Activated CD8-positive, alpha-beta memory T cell treated with anti-CD3 and anti-CD28 coated beads for 4 hours (primary cell): ENCODE measurements around the gene PLCG1.

ENCODE experiments used
- DNase-seq, 2 donors: peaks; one replicate each; pipeline ENCODE4 v3.0.0-alpha.2; 2020; ENCODE audit warnings: low read depth in 2 of 2

The PLCG1 gene

DNA sequence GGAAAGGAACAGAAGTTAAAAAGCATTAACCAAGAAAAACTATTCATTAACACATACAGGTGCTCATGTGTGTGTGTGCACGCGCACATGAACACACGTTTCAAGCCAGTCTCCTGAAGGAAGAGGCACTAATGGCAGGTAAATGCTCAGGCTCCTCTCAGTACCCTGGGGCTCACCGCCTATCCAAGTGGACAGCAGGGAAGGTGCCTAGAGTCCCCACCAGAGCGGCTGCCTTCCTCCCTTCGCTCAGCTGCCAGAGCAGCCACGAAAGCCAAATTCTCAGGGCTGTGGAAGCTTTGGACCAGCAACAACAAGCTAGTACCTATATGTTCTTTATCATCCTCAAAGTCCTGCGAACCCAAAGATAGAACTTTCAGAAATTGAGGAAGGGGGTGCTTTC is 42.6 kb downstream of the PLCG1 start:
- DNase-seq, result no peak

- no peak for DNase-seq
Observed at GRCh38 chr20:41180599-41181333, 43.4 kb downstream of the PLCG1 start.

DNA sequence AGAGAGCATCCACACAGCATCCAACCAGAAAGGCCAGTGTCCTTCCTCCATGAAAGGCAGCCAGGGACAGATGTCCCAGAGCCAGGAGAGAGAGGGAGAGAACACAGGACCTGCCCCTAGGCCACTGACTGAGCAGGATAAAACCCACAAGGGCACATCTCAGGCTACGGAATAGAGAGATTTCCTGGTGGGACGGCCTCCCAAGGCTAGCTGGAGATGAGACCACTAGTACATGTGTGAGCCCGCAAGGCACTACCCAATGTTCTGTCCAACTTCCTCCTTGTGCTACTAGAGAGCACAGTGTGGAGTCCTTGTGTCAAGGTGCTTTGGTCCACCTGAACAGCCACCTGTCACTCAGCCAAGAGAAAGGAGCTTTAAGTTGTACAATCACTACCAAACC is 44.2 kb downstream of the PLCG1 start:
- DNase-seq, result no peak

- no peak for DNase-seq
Observed at GRCh38 chr20:41182296-41183212, 45.2 kb downstream of the PLCG1 start.

DNA sequence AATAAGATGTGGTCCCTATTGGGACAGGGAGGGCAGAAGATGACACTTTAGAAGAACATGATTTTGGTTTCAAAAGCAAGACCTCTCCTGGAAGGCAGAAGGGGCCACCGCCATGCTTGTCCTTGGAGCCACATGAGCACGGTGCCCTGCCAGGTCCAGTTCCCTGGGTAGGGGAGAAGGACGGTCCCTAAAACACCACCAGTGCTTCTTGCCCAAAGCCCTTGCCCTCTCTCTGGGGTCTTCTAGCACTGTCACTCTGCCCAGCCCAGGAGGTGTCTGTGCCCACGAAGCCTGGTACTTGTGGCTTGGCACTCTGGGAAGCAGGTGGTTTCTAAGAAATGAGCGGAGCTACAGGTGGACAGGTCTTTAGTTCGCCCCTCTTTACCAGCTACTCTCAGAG is 46.0 kb downstream of the PLCG1 start:
- no peak for DNase-seq

- DNase-seq, result no peak
Observed at GRCh38 chr20:41183831-41184230, 46.5 kb downstream of the PLCG1 start.

DNA sequence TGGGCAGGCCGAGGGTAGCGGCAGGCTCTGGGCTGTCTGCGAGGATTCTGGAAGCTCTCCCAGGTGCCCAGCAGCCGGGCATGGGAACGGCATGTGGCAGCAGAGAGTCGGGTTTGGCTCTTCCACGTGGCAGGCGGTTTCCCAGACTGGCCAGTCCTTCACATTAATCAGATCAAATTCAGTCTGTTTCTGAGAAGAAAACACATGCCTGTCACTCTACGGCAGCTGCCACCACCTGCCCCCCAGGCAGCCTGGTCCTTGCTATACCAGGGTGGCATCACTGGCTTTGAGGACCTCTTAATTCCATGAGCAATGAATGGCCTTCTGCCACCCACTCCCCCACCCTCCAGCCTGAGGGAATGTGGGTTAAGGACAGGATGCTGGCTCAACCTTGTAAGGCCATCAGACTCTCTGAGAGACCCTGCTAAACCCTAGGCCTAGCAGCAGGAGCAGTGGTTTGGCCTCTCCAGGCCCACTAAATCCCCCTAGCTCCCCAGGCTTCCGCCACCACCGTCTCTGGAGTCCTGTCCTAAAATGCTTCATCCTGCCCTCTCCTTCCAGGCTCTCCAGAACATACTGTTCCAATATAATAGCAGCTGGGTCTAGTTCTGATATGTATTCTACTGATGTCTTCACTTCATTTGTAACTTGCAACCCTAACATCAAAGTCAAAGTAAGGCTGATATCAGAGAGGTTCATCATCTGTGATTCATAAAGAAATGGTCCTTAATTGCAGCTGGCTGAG is 47.8 kb downstream of the PLCG1 start:
- DNase-seq, result no peak

GRCh38 chr20:41187668-41188067 is 50.3 kb downstream of the PLCG1 start:
- DNase-seq, result no peak

DNA sequence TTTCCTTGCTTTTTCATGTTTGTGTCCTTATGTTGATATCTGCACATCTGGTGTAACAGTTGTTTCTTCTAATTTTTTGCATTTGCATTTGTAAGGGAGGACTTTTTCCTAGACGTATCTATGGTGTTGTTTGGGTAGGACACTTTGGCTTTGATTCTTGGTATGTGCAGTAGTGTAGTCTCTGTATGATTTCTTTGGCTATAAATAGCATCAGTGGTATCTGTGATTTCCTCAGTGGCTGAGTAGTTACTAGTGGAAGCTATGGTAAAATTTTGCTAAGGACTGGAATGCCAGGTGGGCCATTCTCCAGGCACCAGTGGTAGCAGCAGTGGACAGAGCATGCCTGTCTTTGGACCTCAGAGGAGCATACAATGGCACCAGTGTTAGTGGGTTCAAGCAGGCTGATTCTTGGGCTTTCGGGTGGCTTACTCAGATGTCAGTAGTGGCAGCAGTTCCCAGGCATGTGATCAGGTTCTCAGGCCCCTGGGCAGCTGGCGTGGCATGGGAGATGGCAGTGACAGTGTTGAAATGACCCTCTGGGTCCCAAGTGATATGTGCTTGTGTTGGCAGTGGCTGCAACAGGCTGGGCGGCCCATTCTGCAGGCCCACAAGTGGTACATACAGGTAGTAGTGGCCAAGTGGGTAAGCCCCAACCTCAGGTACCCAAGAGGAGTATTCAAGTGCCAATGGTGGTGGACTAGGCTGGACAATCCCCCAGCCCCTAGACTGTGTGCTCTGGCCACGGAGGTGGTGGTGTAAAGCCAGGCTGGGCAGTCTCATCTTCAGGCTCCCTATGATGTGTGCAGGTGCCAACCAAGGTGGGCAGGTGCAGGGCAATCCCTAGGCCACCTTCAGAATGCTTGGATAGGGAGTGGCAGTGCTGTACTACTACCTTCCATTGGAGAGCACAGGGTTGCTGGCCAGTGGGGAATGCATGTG is 54.5 kb downstream of the PLCG1 start:
- DNase-seq, result no peak

GRCh38 chr20:41192575-41192974 is 55.2 kb downstream of the PLCG1 start:
- no peak for DNase-seq

- no peak for DNase-seq
Observed at GRCh38 chr20:41196653-41197225, 59.4 kb downstream of the PLCG1 start.

DNA sequence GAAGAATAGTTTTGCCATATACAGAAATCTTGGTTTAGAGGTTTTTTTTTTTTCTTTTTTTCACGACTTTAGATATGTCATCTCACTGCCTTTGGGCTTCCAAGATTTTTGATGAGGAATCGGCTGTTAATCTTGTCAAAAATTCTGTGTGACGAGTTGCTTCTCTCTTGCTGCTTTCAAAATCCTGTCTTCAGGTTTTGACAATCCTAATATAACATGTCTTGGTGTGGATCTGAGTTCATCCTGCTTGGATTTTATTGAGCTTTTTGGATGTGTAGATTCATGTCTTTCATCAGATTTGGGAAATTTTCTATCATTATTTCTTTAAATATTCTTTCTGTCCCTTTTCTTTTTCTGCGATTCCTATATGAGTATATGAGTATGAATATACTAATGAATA is 61.1 kb downstream of the PLCG1 start:
- DNase-seq, result no peak

GRCh38 chr20:41200446-41201202 is 63.3 kb downstream of the PLCG1 start:
- DNase-seq, result no peak

DNA sequence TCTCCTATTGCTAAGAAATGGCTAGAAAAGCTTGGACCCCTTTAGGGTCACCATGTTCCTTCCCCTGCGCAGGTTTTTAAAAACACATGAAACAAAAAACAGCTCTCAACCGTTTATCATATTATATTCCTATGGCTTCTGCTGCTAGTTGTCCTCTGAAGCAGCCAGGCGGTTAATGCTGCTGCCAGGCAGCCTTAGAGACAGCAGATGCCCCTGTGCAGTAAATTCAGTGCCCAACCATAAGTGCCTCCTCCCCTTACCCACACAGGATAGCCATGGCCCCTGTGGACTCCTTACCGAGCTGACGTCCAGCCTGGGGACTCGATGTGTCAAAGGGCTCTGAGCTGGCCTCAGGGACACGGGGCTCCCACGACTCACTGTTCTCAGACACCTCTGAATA is 64.4 kb downstream of the PLCG1 start:
- no peak for DNase-seq

DNA sequence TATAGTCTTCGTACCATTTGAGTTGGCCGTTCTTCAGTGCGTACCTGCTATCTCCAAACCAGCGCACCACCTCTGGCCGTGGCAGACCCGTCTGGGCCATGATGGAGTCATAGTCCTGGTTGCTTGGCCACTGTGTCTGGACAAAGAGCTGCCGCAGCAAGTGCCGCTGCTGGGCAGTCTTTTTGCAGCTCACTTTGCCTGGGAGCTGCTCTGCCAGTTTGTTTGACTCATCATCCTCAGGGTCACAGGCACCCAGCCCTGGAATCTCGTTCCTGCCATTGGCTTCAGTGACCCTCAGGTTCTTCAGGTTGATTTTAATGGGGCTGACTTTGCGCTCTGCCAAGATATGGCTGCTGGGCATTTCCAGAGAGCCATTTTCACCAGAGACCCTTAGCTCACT is 65.1 kb downstream of the PLCG1 start:
- DNase-seq, result no peak

DNA sequence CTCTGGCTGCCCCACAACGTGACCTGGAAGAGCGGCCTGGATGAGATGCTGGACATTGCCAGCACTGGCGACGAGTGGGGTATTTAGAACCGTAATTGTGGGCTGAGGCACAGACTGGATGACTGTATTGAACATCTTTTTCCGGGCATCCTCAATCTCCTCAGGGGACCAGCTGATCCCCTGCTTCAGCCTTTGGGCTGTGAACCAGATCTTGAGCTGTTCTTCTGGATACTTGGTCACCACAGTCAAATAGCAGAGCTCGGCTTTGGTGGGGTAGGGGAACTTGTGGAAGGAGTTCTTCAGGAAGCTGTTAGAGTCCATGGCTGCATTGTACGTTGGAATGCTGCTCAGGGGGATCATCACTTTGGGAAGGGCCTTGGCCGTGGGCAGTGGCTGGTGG is 66.3 kb downstream of the PLCG1 start:
- DNase-seq, result no peak

GRCh38 chr20:41204304-41205265 is 67.2 kb downstream of the PLCG1 start:
- DNase-seq, result no peak

DNA sequence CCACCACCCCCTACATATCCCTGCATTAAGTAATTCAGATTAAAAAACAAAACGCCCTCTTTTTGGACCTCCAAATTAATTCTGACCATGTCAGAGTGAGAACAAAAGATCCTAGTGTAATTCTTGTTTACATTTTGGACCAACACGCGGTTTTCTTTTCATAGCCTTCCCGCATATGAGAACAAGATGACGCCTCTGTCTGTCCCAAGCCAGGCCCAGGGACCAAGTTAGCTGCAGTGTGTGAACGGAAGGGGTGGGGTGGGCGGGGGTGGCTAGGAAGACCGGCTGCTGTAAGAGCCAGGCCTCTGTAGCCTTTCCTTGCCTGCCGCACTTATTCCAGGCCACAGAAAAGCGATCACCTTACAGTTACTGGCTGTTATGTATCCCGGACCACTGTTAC is 68.0 kb downstream of the PLCG1 start:
- DNase-seq, result no peak
